ENCODE results near the gene PSD4. TPM values are rescaled to one million over a fixed set of nuclear protein-coding genes. Genes with fewer than 3 reads are reported as not detected.

The PSD4 gene
- total RNA-seq, 2 donors from 2014 or later = 5.2 to 13.3 TPM

DNA sequence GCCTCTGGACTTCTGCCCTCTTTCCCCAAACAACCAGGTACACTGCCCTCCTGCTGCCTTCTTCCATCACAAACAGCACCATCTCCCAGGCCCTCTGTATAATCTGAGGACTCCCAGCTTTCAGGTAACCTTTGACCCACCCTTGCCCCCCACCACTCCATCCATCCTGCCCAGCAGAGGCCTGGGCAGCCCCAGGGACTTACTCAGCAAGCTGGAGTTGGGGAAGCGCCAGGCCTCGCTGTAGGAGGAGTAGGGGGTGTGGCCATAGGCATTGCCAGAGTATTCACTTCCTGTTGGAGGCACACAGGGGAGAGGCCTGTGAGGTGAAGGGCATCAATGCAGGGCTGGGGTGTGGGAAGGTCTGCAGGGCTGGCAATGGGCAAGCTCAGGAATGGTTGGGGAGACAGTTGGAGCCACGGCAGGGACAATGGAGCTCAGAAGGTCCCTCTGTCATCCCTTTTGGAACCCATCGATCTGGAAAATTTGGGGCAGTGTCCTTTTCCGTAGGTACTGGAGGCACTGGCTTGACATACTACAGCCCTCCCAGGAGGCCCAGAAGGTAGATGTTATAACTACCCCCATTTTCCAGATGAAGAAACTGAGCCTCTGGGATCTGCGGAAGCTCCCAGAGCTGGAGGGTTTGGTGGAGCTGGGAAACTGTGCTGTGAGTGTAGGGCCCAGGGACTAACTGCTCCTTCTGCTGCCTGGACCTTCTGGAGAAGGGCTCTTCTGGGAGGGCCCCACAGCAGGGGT lies 46.3 kb downstream of the PSD4 start:
- Mint-ChIP-seq H3K27me3 (ENCODE audit: insufficient read depth) (no peaks in the 10 kb centered on the region), H3K9me3 (no peaks in the 10 kb centered on the region), H3K36me3 (ENCODE audit: low read depth) (no peaks in the 10 kb centered on the region), H3K4me3 (no peak overlapping the region), H3K27ac (no peak overlapping the region), H3K4me1 (peaks cover 31% of the 10 kb centered on the region)
- Histone ChIP-seq H3K27me3 (ENCODE audit: control insufficient read depth, insufficient read depth, low read length, poor library complexity, severe bottlenecking) (no peaks in the 10 kb centered on the region), H3K36me3 (ENCODE audit: control insufficient read depth, insufficient read depth, low read length) (no peaks in the 10 kb centered on the region), H3K4me1 (ENCODE audit: control insufficient read depth, insufficient read depth, low read length) (peaks cover 11% of the 10 kb centered on the region), H3K27ac (ENCODE audit: low read depth, low read length) (no peak overlapping the region), H3K9me3 (ENCODE audit: control insufficient read depth, low read length) (no peaks in the 10 kb centered on the region), H3K4me3 (ENCODE audit: low read length) (no peak overlapping the region), H3K9ac (ENCODE audit: extremely low read depth, low read length, poor library complexity, severe bottlenecking) (no peak overlapping the region)
- DNase-seq = no peak
- TF ChIP-seq, protein P1, sequence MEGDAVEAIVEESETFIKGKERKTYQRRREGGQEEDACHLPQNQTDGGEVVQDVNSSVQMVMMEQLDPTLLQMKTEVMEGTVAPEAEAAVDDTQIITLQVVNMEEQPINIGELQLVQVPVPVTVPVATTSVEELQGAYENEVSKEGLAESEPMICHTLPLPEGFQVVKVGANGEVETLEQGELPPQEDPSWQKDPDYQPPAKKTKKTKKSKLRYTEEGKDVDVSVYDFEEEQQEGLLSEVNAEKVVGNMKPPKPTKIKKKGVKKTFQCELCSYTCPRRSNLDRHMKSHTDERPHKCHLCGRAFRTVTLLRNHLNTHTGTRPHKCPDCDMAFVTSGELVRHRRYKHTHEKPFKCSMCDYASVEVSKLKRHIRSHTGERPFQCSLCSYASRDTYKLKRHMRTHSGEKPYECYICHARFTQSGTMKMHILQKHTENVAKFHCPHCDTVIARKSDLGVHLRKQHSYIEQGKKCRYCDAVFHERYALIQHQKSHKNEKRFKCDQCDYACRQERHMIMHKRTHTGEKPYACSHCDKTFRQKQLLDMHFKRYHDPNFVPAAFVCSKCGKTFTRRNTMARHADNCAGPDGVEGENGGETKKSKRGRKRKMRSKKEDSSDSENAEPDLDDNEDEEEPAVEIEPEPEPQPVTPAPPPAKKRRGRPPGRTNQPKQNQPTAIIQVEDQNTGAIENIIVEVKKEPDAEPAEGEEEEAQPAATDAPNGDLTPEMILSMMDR (conservative IDR thresholded peaks at IDR 0.05) = no peak
- 78 to 83% methylated on average over 3 to 6 of the region's 6 CpGs for WGBS, 2 experiments (ENCODE audit: insufficient coverage in 1 of 2, insufficient read length in 1 of 2)

DNA sequence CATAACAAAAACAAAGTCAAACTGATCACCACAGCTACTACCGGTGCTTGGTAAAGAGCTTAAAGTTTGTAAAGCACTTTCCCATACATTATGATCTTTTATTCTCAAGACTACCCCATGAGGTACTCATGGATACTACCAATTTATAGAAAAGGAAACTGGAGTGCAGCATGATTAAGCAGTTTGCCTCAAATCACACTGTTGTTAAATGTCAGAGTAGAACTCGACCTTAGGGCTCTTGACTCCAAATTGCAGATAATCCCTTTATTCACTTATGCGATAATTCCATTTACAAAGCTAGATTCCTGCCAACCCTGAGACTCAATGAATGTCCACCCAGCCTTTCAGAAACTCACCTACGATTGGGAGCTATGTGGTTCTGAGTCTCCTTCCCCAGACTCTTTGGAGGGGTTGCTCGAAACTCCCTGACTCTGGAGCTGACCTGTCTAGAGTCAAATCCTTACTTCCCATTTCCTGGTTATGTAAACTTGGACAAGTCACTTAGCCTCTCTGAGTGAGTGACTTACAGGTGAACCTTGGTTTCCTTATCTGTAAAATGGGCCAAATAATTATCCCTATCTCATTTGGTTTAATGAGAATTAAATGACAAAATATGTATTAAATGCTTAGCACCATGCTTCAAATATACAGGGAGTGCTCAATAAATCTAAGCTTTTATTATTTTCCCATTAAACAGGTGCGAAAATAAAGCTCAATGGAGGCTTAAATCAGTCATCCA lies 47.4 kb downstream of the PSD4 start:
- DNase-seq = no peak
- Histone ChIP-seq H3K27me3 (ENCODE audit: control insufficient read depth, insufficient read depth, low read length, poor library complexity, severe bottlenecking) (no peaks in the 10 kb centered on the region), H3K36me3 (ENCODE audit: control insufficient read depth, insufficient read depth, low read length) (no peaks in the 10 kb centered on the region), H3K4me3 (ENCODE audit: low read length) (no peak overlapping the region), H3K4me1 (ENCODE audit: control insufficient read depth, insufficient read depth, low read length) (peaks cover 15% of the 10 kb centered on the region), H3K9ac (ENCODE audit: extremely low read depth, low read length, poor library complexity, severe bottlenecking) (no peak overlapping the region), H3K9me3 (ENCODE audit: control insufficient read depth, low read length) (no peaks in the 10 kb centered on the region), H3K27ac (ENCODE audit: low read depth, low read length) (no peak overlapping the region)
- Mint-ChIP-seq H3K4me1 (peaks cover 31% of the 10 kb centered on the region), H3K36me3 (ENCODE audit: low read depth) (no peaks in the 10 kb centered on the region), H3K27me3 (ENCODE audit: insufficient read depth) (no peaks in the 10 kb centered on the region), H3K4me3 (no peak overlapping the region), H3K27ac (no peak overlapping the region), H3K9me3 (no peaks in the 10 kb centered on the region)
- TF ChIP-seq, protein P1 (conservative IDR thresholded peaks at IDR 0.05) = no peak
- WGBS, 2 experiments (ENCODE audit: insufficient coverage in 1 of 2, insufficient read length in 1 of 2) = 88 to 100% methylated on average over 4 to 6 of the region's 6 CpGs

DNA sequence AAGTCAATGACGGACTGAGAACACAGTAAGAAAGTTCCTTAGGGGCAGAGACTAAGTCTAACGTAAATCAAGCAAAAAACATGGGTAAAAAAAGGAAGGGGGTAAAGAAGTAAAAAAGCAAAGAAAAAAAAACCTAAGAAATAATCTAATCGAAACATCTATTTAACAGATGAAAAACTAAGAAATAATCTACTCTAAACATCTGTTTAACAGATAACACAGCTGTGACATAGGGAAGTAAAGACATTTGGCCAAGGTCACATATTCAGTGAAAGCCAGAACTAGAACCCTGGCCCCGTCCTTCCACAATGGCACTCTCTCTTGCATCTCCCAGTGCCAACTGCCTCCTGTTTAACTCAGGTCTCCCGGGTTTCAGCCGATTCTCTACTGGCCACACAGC lies 48.1 kb downstream of the PSD4 start:
- Histone ChIP-seq H3K27me3 (ENCODE audit: control insufficient read depth, insufficient read depth, low read length, poor library complexity, severe bottlenecking) (no peaks in the 10 kb centered on the region), H3K9ac (ENCODE audit: extremely low read depth, low read length, poor library complexity, severe bottlenecking) (no peak overlapping the region), H3K27ac (ENCODE audit: low read depth, low read length) (no peak overlapping the region), H3K9me3 (ENCODE audit: control insufficient read depth, low read length) (no peaks in the 10 kb centered on the region), H3K4me3 (ENCODE audit: low read length) (no peak overlapping the region), H3K36me3 (ENCODE audit: control insufficient read depth, insufficient read depth, low read length) (no peaks in the 10 kb centered on the region), H3K4me1 (ENCODE audit: control insufficient read depth, insufficient read depth, low read length) (peaks cover 16% of the 10 kb centered on the region)
- TF ChIP-seq, protein P1 (conservative IDR thresholded peaks at IDR 0.05) = no peak
- 90% methylated on average over 2 to 5 of the region's 6 CpGs for WGBS, 2 experiments (ENCODE audit: insufficient coverage in 1 of 2, insufficient read length in 1 of 2)
- Mint-ChIP-seq H3K27ac (no peak overlapping the region), H3K4me3 (no peak overlapping the region), H3K9me3 (no peaks in the 10 kb centered on the region), H3K4me1 (peaks cover 28% of the 10 kb centered on the region), H3K27me3 (ENCODE audit: insufficient read depth) (no peaks in the 10 kb centered on the region), H3K36me3 (ENCODE audit: low read depth) (no peaks in the 10 kb centered on the region)
- DNase-seq = no peak
